Karpas-422 (cell line): ENCODE measurements around the gene ZNF70. TPM values are rescaled to one million over a fixed set of nuclear protein-coding genes. Genes with fewer than 3 reads are reported as not detected.

Experiments
- DNase-seq: peaks from one replicate; pipeline ENCODE4 v3.0.0-alpha.2; 2015
- H2AFZ ChIP-seq: fragments of 200-600 bp; sonication (generic); 2 replicates; pipeline ENCODE4 v1.6.1; 2014; ENCODE audit warnings: antibody characterized with exemption, low read length, mixed read lengths
- H3K27ac ChIP-seq: fragments of 200-600 bp; sonication (generic); 2 replicates; pipeline ENCODE4 v1.5.1; 2014; ENCODE audit warnings: mild to moderate bottlenecking, low read length, moderate library complexity
- H3K27me3 ChIP-seq: fragments of 200-600 bp; sonication (generic); 2 replicates; pipeline ENCODE4 v1.6.1; 2014; ENCODE audit warnings: low read length, mixed read lengths
- H3K36me3 ChIP-seq: fragments of 200-600 bp; sonication (generic); 2 replicates; pipeline ENCODE4 v1.6.1; 2014; ENCODE audit warnings: low read length, mixed read lengths; ENCODE audit not compliant: insufficient read depth
- H3K4me1 ChIP-seq: fragments of 200-600 bp; sonication (generic); 2 replicates; pipeline ENCODE4 v1.6.1; 2014; ENCODE audit warnings: mild to moderate bottlenecking, low read length, mixed read lengths
- H3K4me2 ChIP-seq: fragments of 200-600 bp; sonication (generic); 2 replicates; pipeline ENCODE4 v1.6.1; 2014; ENCODE audit warnings: low read length, low read depth, mild to moderate bottlenecking; ENCODE audit not compliant: poor library complexity, severe bottlenecking
- H3K4me3 ChIP-seq: fragments of 200-600 bp; sonication (generic); 2 replicates; pipeline ENCODE4 v1.5.1; 2014; ENCODE audit warnings: mild to moderate bottlenecking, antibody characterized with exemption, low read length, mixed read lengths
- H3K79me2 ChIP-seq: fragments of 200-600 bp; sonication (generic); 2 replicates; pipeline ENCODE4 v1.6.1; 2014; ENCODE audit warnings: mild to moderate bottlenecking, low read length, mixed read lengths
- H3K9ac ChIP-seq: fragments of 200-600 bp; sonication (generic); 2 replicates; pipeline ENCODE4 v1.6.0; 2014; ENCODE audit warnings: low read length
- H3K9me2 ChIP-seq: fragments of 200-600 bp; sonication (generic), shearing (Covaris generic); replicated peaks from 2 replicates; pipeline ENCODE4 v1.6.0; 2014; ENCODE audit warnings: mild to moderate bottlenecking, low read length, moderate library complexity; ENCODE audit not compliant: insufficient read depth
- H3K9me3 ChIP-seq: fragments of 300-700, 200-600 bp; sonication (generic); 2 replicates; pipeline ENCODE4 v1.6.1; 2014; ENCODE audit warnings: low read length, mixed read lengths
- H4K20me1 ChIP-seq: fragments of 200-600 bp; sonication (generic); 2 replicates; pipeline ENCODE4 v1.6.1; 2014; ENCODE audit warnings: mild to moderate bottlenecking, antibody characterized with exemption, low read length, low read depth; ENCODE audit not compliant: insufficient read depth
- total RNA-seq: library from RNA; depleted of rRNA; stranded (reverse); fragments of >200 nt; shearing (Covaris generic); gene quantifications from 2 replicates; pipeline ENCODE4 v1.2.3, GENCODE V29; 2014; ENCODE audit warnings: low replicate concordance; rRNA removed

Gene ZNF70
- 8.5 and 12.0 TPM in 2 replicates for total RNA-seq

DNA sequence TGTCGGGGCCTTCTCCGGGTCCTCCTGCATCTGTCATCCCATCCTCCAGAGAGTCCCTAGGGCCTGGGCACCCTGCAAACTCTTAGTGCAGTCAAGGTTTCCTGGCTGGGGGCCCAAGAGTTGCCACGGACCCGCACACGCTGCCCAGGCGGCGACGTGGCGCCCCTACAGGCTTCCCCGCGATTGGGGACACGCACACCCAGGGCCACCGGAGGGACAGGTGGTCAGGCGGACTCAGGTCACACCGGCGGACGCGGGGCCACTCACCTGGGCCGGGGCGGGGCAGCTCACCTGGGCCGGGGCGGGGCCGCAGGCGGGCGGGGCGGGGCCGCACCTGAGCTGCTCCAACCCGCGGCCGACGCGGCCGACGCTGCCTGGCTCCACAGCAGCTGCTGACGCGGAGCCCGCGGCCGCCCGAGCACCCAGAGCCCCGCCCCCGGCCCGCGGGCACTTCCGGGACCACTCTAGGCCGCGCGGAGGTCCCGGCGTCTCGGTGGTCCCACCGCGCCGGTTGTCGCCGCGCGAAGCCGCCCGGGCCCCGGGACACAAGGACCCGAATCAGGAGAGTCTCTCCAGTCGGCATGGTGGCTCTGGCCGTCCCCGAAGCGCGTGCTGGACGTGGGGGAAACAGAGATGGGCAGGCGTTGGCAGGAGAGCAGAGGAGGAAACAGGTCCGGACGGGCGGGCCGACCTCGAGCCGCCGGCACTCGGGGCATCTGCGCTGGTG, at the start of gene ZNF70:
TSS of gene ZNF70 (minus strand) at position 399 of the 727 bp plus-strand sequence. CDS start 5,972 bp downstream, outside the sequence.
- Histone ChIP-seq H3K36me3 (no peaks in the 10 kb centered on the region), H3K9me3 (no peaks in the 10 kb centered on the region), H3K9me2 (no peaks in the 10 kb centered on the region), H4K20me1 (no peaks in the 10 kb centered on the region), H3K9ac (peak within 1 kb of the TSS; percentile 99), H3K27ac (peak within 1 kb of the TSS; percentile 98), H3K4me3 (peak within 1 kb of the TSS; percentile 89), H2AFZ (no peak within 1 kb of the TSS), H3K4me2 (peak within 1 kb of the TSS; percentile 93), H3K4me1 (peaks cover 76% of the 10 kb centered on the region), H3K27me3 (no peaks in the 10 kb centered on the region), H3K79me2 (peaks cover 19% of the 10 kb centered on the region)
- DNase-seq: peak; percentile 96

DNA sequence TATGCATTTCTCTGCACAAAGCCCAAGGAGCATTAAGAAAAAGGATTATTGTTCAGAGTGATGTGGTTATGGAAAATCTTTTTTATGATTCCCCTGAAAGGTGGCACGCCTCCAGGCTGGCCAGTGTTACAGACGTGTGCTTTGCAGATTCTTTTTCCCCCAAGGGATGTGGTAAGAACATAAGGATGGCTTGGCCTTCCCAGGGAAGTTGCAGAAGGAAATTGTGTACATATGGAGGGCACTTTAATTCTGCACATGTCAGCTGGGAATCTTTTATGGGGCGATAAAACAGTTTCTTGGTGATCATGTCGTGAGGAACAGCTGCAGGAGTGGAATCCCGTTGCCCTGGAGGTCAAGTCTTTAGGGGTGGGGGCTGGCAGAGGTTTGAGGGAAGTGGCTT, 45.5 kb upstream of the ZNF70 start:
- no peak for DNase-seq
- peaks cover 40% of the 10 kb centered on the region for H3K36me3 ChIP-seq

DNA sequence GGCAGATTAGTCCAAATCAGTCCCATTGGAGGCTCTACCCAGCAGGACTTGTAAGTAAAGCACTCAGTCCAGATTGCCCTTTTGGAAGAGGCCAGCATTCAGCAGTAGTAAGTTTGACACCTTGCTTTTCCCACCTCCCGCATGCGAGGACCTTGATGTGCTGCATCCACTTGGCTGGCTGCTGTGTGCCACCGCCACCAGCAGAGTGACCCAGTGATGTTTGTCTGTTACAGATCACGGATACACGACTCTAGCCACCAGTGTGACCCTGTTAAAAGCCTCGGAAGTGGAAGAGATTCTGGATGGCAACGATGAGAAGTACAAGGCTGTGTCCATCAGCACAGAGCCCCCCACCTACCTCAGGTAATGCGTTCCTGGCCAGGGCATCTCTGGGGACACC, 42.4 kb upstream of the ZNF70 start:
- no peak overlapping the region for H3K4me2 ChIP-seq
- no peak overlapping the region for H3K4me3 ChIP-seq
- no peaks in the 10 kb centered on the region for H3K9me3 ChIP-seq
- H3K27me3 ChIP-seq: no peaks in the 10 kb centered on the region
- H3K9me2 ChIP-seq: no peaks in the 10 kb centered on the region
- no peak overlapping the region for H3K27ac ChIP-seq
- H3K36me3 ChIP-seq: peaks cover 49% of the 10 kb centered on the region
- no peak overlapping the region for H3K9ac ChIP-seq
- no peak for DNase-seq
- peaks cover 48% of the 10 kb centered on the region for H3K79me2 ChIP-seq
- H3K4me1 ChIP-seq: peaks cover 20% of the 10 kb centered on the region
- H2AFZ ChIP-seq: no peak overlapping the region
- H4K20me1 ChIP-seq: peaks cover 29% of the 10 kb centered on the region; the same call in 1 of the 2 replicates

More for the DNA sequence above, 45.5 kb upstream of the ZNF70 start:
- Histone ChIP-seq H3K9me2 (no peaks in the 10 kb centered on the region), H4K20me1 (peaks cover 10% of the 10 kb centered on the region; the same call in 1 of the 2 replicates), H3K4me2 (no peak overlapping the region), H3K27ac (no peak overlapping the region), H3K27me3 (no peaks in the 10 kb centered on the region), H3K9me3 (no peaks in the 10 kb centered on the region), H2AFZ (no peak overlapping the region), H3K4me1 (peaks cover 32% of the 10 kb centered on the region), H3K4me3 (no peak overlapping the region), H3K9ac (no peak overlapping the region), H3K79me2 (peaks cover 17% of the 10 kb centered on the region)

DNA sequence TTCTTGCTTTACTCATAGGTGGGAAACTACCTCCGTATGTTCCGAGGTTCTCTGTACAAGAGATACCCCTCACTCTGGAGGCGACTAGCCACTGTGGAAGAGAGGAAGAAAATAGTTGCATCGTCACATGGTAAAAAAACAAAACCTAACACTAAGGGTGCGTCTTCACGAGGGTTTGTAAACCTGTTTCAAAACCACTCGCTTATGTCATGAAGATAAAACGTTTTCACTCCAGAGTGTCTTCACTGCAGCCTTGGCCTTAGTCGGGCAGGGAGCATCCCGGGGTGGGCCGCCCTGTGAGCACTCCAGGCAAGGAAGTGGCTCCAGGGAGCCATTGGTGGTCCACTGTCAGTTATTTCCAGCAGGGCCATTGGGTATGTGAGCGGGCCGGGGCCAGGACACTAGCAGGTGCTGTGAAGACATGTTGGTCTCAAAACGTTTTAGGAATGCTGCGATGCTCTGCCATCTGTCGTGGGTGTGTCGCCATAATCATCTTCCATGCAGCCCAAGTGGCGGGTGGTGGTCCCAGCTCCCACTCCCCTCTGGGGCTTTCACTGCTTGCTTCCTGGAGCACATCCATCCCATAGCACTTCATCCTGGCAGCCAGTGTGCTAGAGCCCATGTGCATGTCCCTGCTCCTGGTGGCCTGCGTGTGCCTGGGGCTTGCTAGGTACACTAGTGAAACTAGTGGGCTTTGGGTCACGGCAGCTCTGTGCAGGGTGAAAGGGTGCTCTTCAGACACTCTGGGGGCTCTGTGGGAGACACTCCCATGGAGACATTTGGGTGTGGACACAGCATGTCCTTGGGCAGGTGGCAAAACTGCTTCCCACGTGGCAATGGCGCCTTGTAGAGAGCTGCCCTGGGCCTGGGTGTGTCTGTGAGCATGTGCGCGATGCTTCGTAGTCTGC, 41.1 kb upstream of the ZNF70 start:
- no peak overlapping the region for H2AFZ ChIP-seq
- H3K36me3 ChIP-seq: peaks cover 47% of the 10 kb centered on the region; the same call in 1 of the 2 replicates
- no peaks in the 10 kb centered on the region for H3K27me3 ChIP-seq
- H3K4me3 ChIP-seq: no peak overlapping the region
- H3K4me1 ChIP-seq: peaks cover 27% of the 10 kb centered on the region
- H3K79me2 ChIP-seq: peaks cover 59% of the 10 kb centered on the region
- no peak overlapping the region for H3K27ac ChIP-seq
- peaks cover 37% of the 10 kb centered on the region for H4K20me1 ChIP-seq
- no peaks in the 10 kb centered on the region for H3K9me3 ChIP-seq
- H3K4me2 ChIP-seq: no peak overlapping the region
- H3K9me2 ChIP-seq: no peaks in the 10 kb centered on the region
- H3K9ac ChIP-seq: no peak overlapping the region
- no peak for DNase-seq

DNA sequence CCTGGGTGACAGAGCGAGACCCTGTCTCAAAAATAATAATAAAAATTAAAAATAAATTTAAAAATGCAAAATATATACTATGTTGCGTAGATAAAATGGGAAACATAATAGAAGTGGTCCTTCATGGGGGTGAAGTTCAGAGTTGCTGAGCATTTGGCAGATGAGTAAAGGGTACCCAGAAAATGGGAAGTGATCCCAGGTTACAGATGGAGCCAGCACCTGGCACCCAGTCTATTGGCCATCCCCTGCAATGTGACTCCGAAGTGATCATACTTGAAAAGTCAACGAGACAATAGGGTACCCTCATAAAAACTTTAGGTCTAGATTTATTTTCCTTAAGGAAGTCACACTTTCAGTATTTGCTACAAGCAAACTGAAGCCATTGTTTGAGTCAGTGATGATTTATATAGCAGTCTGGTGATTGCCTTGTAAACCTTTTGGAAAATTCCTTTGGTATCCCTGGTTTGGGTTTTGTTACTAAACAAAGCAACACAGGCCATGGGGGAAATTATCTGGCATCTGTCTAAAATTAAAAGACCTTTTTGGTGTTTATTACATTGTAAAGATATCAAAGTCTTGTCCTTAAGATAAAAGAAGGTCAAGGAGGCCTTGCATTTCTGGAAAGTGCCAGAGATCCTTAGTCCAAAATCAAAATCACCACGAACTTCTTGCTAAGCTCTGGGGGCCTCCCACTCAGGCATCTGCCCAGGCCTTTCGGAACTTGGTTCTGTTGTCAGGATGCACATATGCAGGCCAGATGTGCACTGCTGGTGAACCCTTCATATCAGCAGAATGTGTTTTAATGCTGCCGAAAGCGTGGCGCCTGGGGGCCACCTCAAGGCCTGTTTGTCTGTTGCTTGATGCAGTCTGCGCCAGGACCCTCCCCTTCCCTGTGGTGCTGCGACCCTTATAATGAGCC, 40.2 kb upstream of the ZNF70 start:
- Histone ChIP-seq H3K9me2 (no peaks in the 10 kb centered on the region), H3K36me3 (peaks cover 40% of the 10 kb centered on the region; the same call in 1 of the 2 replicates), H3K4me1 (peaks cover 33% of the 10 kb centered on the region), H3K27me3 (no peaks in the 10 kb centered on the region), H3K79me2 (peaks cover 59% of the 10 kb centered on the region), H3K9me3 (no peaks in the 10 kb centered on the region), H3K9ac (no peak overlapping the region), H3K4me3 (no peak overlapping the region), H3K4me2 (no peak overlapping the region), H4K20me1 (peaks cover 37% of the 10 kb centered on the region), H3K27ac (no peak overlapping the region), H2AFZ (no peak overlapping the region)
- no peak for DNase-seq

DNA sequence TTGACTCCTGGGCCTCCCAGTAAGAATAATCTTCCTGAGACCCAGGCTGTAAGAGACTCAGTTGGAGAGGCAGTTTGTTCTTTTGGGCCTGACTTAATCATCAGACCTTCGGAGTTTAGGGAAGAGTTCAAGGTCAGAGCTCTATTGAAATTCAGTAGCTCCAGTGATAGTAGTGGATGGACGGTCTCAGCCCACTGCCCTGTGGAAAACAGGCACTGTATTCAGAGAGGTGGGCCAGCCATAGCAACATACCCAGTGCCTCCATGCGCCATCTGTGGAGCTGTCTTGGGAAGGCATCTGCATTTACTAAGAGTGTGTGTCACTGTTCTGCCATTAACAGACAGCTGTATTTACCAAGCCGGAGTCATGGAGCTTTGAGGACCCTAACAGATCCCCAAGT, 38.7 kb upstream of the ZNF70 start:
- Histone ChIP-seq H4K20me1 (peaks cover 37% of the 10 kb centered on the region), H3K27me3 (no peaks in the 10 kb centered on the region), H3K79me2 (peaks cover 59% of the 10 kb centered on the region)

DNA sequence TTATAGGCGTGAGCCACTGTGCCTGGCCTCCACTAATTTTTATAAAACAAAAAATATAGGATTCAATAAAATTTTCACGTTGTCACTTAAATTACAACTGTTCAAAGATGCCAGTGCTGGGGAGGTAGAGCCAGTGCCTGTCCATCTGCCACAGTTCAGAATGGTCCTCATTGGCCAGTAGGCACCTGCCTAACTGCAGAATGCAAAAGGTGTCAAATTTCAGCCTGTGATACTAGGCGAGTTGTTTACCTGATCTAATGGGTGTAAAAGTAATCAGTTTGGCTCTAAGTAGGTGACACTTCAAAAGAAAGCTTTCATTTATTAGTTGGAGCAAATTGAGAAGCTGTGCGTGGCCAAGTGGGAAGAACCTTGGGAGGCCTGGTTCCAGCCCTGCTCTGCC, 38.2 kb upstream of the ZNF70 start:
- H3K79me2 ChIP-seq: peaks cover 59% of the 10 kb centered on the region
- no peak overlapping the region for H2AFZ ChIP-seq
- peaks cover 33% of the 10 kb centered on the region for H3K4me1 ChIP-seq
- H3K9me2 ChIP-seq: no peaks in the 10 kb centered on the region
- H4K20me1 ChIP-seq: peaks cover 37% of the 10 kb centered on the region
- no peak for DNase-seq
- peak overlapping the region; percentile 3 for H3K9ac ChIP-seq
- no peaks in the 10 kb centered on the region for H3K27me3 ChIP-seq
- no peaks in the 10 kb centered on the region for H3K9me3 ChIP-seq
- H3K36me3 ChIP-seq: peaks cover 37% of the 10 kb centered on the region; the same call in 1 of the 2 replicates
- H3K27ac ChIP-seq: peak overlapping the region; percentile 92
- H3K4me3 ChIP-seq: no peak overlapping the region
- peak overlapping the region; percentile 100 for H3K4me2 ChIP-seq

More for the DNA sequence above, 38.7 kb upstream of the ZNF70 start:
- DNase-seq: no peak
- Histone ChIP-seq H2AFZ (no peak overlapping the region), H3K36me3 (peaks cover 40% of the 10 kb centered on the region; the same call in 1 of the 2 replicates), H3K4me2 (peak overlapping the region; percentile 100), H3K4me3 (no peak overlapping the region), H3K9me2 (no peaks in the 10 kb centered on the region), H3K9ac (peak overlapping the region; percentile 3), H3K4me1 (peaks cover 33% of the 10 kb centered on the region), H3K9me3 (no peaks in the 10 kb centered on the region), H3K27ac (peak overlapping the region; percentile 92)
